ENCODE results near the gene NAV1.

- TF ChIP-seq POLR2A (IDR thresholded peaks at IDR 0.05; ENCODE audit: low read length) (no peak), GATA1 (IDR thresholded peaks at IDR 0.05; ENCODE audit: low read depth, low read length) (no peak)
Measured at GRCh38 chr1:201525193-201525778, 13.6 kb upstream of the NAV1 start.
